GM23248 (cell line): Measurements from ENCODE around the gene KIAA0586. TPM values are rescaled to one million over a fixed set of nuclear protein-coding genes. Genes with fewer than 3 reads are reported as not detected.

ENCODE experiments used
- DNase-seq: peaks from one replicate; pipeline ENCODE4 v3.0.0-alpha.2; 2015
- H2AFZ ChIP-seq: fragments of 200-600 bp; sonication (generic); 2 replicates; pipeline ENCODE4 v1.6.1; 2016; ENCODE audit warnings: antibody characterized with exemption
- H3F3A ChIP-seq: fragments of 200-600 bp; sonication (generic); 2 replicates; pipeline ENCODE4 v1.6.1; 2016; ENCODE audit warnings: mild to moderate bottlenecking, antibody characterized with exemption, mixed run types; ENCODE audit not compliant: insufficient read depth
- H3K27ac ChIP-seq: fragments of 200-600 bp; sonication (generic); 2 replicates; pipeline ENCODE4 v1.5.1; 2016; ENCODE audit warnings: mild to moderate bottlenecking
- H3K27me3 ChIP-seq: fragments of 200-600 bp; sonication (generic); replicated peaks from 2 replicates; pipeline ENCODE4 v1.6.1; 2016; ENCODE audit warnings: mild to moderate bottlenecking; ENCODE audit not compliant: insufficient read depth
- H3K36me3 ChIP-seq: fragments of 200-600 bp; sonication (generic); 2 replicates; pipeline ENCODE4 v1.6.1; 2016; ENCODE audit warnings: low read depth, mild to moderate bottlenecking
- H3K4me1 ChIP-seq: fragments of 200-600 bp; sonication (generic); 2 replicates; pipeline ENCODE4 v1.6.1; 2016; ENCODE audit warnings: mild to moderate bottlenecking; ENCODE audit not compliant: insufficient read depth
- H3K4me2 ChIP-seq: fragments of 200-600 bp; sonication (generic); one replicate; pipeline ENCODE4 v1.6.1; 2016; ENCODE audit warnings: mild to moderate bottlenecking; ENCODE audit not compliant: unreplicated experiment
- H3K4me3 ChIP-seq: fragments of 200-600 bp; sonication (generic); 2 replicates; pipeline ENCODE4 v1.5.1; 2016; ENCODE audit warnings: mild to moderate bottlenecking
- H3K79me2 ChIP-seq: fragments of 200-600 bp; sonication (generic); 2 replicates; pipeline ENCODE4 v1.6.1; 2016; ENCODE audit warnings: mild to moderate bottlenecking; ENCODE audit not compliant: insufficient read depth
- H3K9ac ChIP-seq: fragments of 200-600 bp; sonication (generic); 2 replicates; pipeline ENCODE4 v1.6.1; 2016; ENCODE audit warnings: mild to moderate bottlenecking
- H3K9me2 ChIP-seq: fragments of 200-600 bp; sonication (generic); 2 replicates; pipeline ENCODE4 v1.6.1; 2016; ENCODE audit warnings: mixed run types, mild to moderate bottlenecking, moderate library complexity; ENCODE audit not compliant: insufficient read depth
- H3K9me3 ChIP-seq: fragments of 200-600 bp; sonication (generic); one replicate; pipeline ENCODE4 v1.6.1; 2017; ENCODE audit warnings: low read depth
- H4K20me1 ChIP-seq: fragments of 200-600 bp; sonication (generic); 2 replicates; pipeline ENCODE4 v1.6.0; 2016; ENCODE audit not compliant: insufficient read depth
- EZH2 ChIP-seq: fragments of 200-600 bp; sonication (generic); IDR thresholded peaks from 2 replicates; pipeline ENCODE4 v1.6.1; 2018; ENCODE audit warnings: antibody characterized with exemption, mild to moderate bottlenecking; ENCODE audit not compliant: insufficient read depth, poor library complexity, severe bottlenecking
- EZH2phosphoT487 ChIP-seq: fragments of 200-600 bp; sonication (generic); IDR thresholded peaks from 2 replicates; pipeline ENCODE4 v1.6.1; 2018; ENCODE audit warnings: antibody characterized with exemption, moderate library complexity, mild to moderate bottlenecking, low read depth; ENCODE audit not compliant: insufficient read depth
- WGBS, 2 experiments: methylation state at CpG; one replicate each; pipeline ENCODE4 v1.1.6; 2015 to 2017; ENCODE audit warnings: low lambda C conversion rate in 2 of 2, low coverage in 1 of 2; ENCODE audit errors: missing lambda C conversion rate in 2 of 2; 5-methylcytosine and 5-hydroxymethylcytosine counted together
- in situ Hi-C: fragments of 300-500 bp; cut with MboI; formaldehyde crosslinking; loops from 2 replicates; pipeline ENCODE4 v1.15.0; 2020
- polyA plus RNA-seq: library from polyadenylated mRNA; unstranded; fragments of >200 nt; fragmentation: Nextera tagmentation; extraction: Ambion mirVana; gene quantifications from 2 replicates; pipeline ENCODE4 v1.2.1, GENCODE V29; 2016
- total RNA-seq: library from RNA; depleted of rRNA; stranded (reverse); fragments of >200 nt; shearing (Covaris generic); gene quantifications from 2 replicates; pipeline ENCODE4 v1.2.3, GENCODE V29; 2014

KIAA0586 gene
- total and polyA plus RNA-seq, 2 experiments from 2014 or later = 10.5 to 16.8 TPM

DNA sequence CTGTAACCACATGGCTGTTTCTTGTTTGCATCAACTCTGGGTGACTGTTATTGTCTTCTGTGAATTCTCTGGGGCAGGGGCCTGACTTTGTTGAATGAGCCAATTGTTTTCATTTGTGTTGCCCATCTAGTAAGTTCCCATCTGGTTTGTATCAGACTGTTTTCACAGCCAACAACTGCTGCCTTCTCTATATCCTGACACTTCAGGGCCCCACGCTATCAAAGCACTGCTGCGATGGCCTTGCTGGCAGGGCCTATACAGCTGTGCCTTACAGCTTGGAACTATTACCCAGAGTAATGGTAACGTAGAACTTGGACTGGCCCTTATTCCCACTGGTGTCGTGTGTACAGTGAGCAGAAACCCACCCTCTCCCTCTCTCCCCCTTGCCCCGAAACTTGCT, 105.9 kb downstream of the KIAA0586 start:
- peaks cover 14% of the 10 kb centered on the region for H3F3A ChIP-seq
- no peaks in the 10 kb centered on the region for H3K9me2 ChIP-seq
- no peak overlapping the region for H3K4me3 ChIP-seq
- H3K79me2 ChIP-seq = no peaks in the 10 kb centered on the region
- in situ Hi-C loops = no loop called here
- H3K36me3 ChIP-seq = no peaks in the 10 kb centered on the region
- no peak for TF ChIP-seq EZH2phosphoT487
- 0 out of 2 replicates have a peak overlapping the region, but pooled peaks have one; percentile 4 for H2AFZ ChIP-seq
- H3K27ac ChIP-seq = no peak overlapping the region
- no peak overlapping the region for H3K9ac ChIP-seq
- no peaks in the 10 kb centered on the region for H3K27me3 ChIP-seq
- peak; percentile 1 for DNase-seq
- H4K20me1 ChIP-seq = no peaks in the 10 kb centered on the region
- peaks cover 10% of the 10 kb centered on the region for H3K4me1 ChIP-seq
- WGBS, 2 experiments = 63 to 67% methylated on average over 5 of the region's 5 CpGs
- H3K9me3 ChIP-seq = no peaks in the 10 kb centered on the region
- no peak overlapping the region for H3K4me2 ChIP-seq

DNA sequence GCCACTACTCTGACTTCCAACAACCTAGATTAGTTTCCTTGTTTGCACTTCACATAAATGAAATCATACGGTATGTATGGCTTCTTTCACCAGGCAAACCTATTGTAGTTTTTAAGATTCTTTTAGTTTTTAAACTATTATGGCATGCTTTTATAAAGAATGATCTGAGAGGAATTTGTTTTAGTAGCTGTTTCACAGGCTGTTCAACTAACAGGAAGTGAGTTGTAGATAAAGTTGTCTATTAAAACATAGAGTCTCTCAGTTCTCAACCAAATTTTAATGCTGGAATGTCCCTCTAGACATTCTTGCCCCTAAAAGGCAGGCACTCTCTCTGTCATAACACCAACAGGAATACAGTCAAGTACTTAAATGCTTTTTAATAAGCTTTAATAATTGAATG, 107.5 kb downstream of the KIAA0586 start:
- WGBS, 2 experiments = 85 to 88% methylated on average over 1 of the region's 1 CpG
- Histone ChIP-seq H2AFZ (peak overlapping the region; percentile 42; the same call in 1 of the 2 replicates), H3K9me3 (no peaks in the 10 kb centered on the region), H3K9ac (no peak overlapping the region), H3F3A (peaks cover 14% of the 10 kb centered on the region), H3K4me2 (no peak overlapping the region), H3K36me3 (no peaks in the 10 kb centered on the region), H3K4me1 (peaks cover 10% of the 10 kb centered on the region), H3K4me3 (no peak overlapping the region), H3K79me2 (no peaks in the 10 kb centered on the region), H4K20me1 (no peaks in the 10 kb centered on the region), H3K27me3 (no peaks in the 10 kb centered on the region), H3K9me2 (no peaks in the 10 kb centered on the region), H3K27ac (no peak overlapping the region)
- in situ Hi-C loops = no loop called here
- DNase-seq = peak; percentile 8
- no peak for TF ChIP-seq EZH2phosphoT487
- TF ChIP-seq EZH2 = no peak

DNA sequence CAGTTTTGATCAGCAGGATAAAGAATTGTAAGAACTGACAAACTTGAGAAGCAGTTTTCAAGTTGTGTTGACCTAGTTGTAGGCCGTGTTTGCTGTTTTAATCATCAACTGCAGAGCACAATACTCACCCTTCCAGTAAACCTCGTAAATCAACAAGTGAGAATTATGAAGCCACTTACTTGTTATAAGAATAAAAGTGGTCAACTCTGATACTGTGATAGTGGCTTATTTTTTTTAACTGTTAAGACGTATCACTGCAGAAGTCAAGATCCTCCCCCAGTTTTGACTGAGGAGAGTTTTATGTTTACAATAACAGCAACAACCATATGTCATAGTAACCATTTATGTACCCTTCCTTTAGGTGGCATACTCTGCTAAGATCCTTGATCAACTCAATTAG, 109.5 kb downstream of the KIAA0586 start:
- Histone ChIP-seq H3K4me2 (no peak overlapping the region), H3K4me1 (peaks cover 21% of the 10 kb centered on the region), H3K27ac (no peak overlapping the region), H3F3A (peaks cover 14% of the 10 kb centered on the region), H2AFZ (no peak overlapping the region), H3K9me3 (no peaks in the 10 kb centered on the region), H3K9ac (no peak overlapping the region), H3K79me2 (no peaks in the 10 kb centered on the region), H3K27me3 (no peaks in the 10 kb centered on the region), H3K9me2 (no peaks in the 10 kb centered on the region), H3K36me3 (no peaks in the 10 kb centered on the region), H4K20me1 (no peaks in the 10 kb centered on the region), H3K4me3 (no peak overlapping the region)
- DNase-seq = no peak
- 93 to 97% methylated on average over 3 of the region's 3 CpGs for WGBS, 2 experiments
- in situ Hi-C loops = no loop called here
- TF ChIP-seq EZH2 (no peak), EZH2phosphoT487 (no peak)

DNA sequence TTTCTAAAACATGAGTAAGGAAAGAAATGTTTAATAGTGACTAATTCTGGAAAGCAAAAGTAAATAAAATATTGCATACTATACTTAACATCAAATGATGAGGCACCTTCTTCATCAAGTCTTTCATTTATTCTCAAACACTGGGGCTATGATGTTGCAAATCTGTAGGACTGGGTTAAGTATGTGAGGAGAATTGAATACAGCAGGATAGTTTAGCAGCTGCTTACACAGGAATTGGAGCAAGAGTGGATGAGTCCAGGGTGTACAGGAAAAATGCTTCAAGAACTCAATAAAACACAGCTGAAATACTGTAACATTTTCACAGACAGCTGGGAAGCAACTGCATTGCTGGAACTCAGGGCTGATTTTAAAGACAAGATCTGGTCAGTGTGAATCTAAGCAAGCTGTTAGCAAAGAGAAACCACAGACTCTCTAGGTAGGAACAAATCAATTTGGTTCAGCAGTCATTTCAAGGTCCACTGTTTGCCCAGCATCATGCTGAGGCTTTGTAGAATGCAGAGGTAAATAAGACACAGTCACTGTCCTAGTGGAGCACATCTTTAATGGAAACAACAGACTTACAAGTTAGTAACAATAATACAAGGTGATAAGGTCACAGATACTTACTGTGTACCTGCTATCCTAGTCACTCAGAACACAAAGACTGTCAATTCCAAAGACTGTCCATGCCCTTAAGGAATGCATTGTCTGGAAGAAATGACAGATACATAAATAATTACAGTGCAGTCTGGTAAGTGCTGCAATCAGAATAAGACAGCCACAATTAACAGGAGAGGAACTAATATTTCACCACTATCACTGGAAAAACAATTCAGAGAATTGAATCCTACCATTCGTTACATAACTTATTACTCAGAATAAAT, 113.5 kb downstream of the KIAA0586 start:
- DNase-seq = peak; percentile 11

More for the DNA sequence above, 113.5 kb downstream of the KIAA0586 start:
- in situ Hi-C loops = no loop called here
- H3K27me3 ChIP-seq = no peaks in the 10 kb centered on the region
- H3K9me3 ChIP-seq = no peaks in the 10 kb centered on the region
- H3K4me2 ChIP-seq = no peak overlapping the region
- H3K79me2 ChIP-seq = no peaks in the 10 kb centered on the region
- H4K20me1 ChIP-seq = no peaks in the 10 kb centered on the region
- no peaks in the 10 kb centered on the region for H3K9me2 ChIP-seq
- H3K4me3 ChIP-seq = no peak overlapping the region
- no peak for TF ChIP-seq EZH2phosphoT487
- no peak for TF ChIP-seq EZH2
- H3K27ac ChIP-seq = no peak overlapping the region
- H3F3A ChIP-seq = no peaks in the 10 kb centered on the region
- H3K36me3 ChIP-seq = no peaks in the 10 kb centered on the region
- no peak overlapping the region for H3K9ac ChIP-seq
- 96 to 100% methylated on average over 1 of the region's 1 CpG for WGBS, 2 experiments
- H3K4me1 ChIP-seq = peaks cover 11% of the 10 kb centered on the region; the same call in 1 of the 2 replicates
- no peak overlapping the region for H2AFZ ChIP-seq
